CD14-positive monocyte (primary cell): ENCODE measurements around the gene TBC1D9B. TPM values are rescaled to one million over a fixed set of nuclear protein-coding genes. Genes with fewer than 3 reads are reported as not detected.

ENCODE experiments used
- DNase-seq, 3 donors: peaks; one replicate each; pipeline ENCODE4 v3.0.0-alpha.2; 2011 to 2022
- H2AFZ ChIP-seq: 2 replicates; pipeline ENCODE4 v1.6.0; 2012; ENCODE audit warnings: mild to moderate bottlenecking, low read depth, low read length, inconsistent platforms; ENCODE audit not compliant: insufficient read depth, poor library complexity, severe bottlenecking
- H3K27ac ChIP-seq, 2 donors: 1 replicate in 1 of 2; 2 replicates in 1 of 2; pipeline ENCODE4 v1.5.1; 2012 to 2013; ENCODE audit warnings: low read length in 2 of 2, control low read depth in 1 of 2, inconsistent platforms in 1 of 2, low read depth in 1 of 2, mild to moderate bottlenecking in 1 of 2
- H3K27me3 ChIP-seq, 2 donors: one replicate each; pipeline versions ENCODE4 v1.6.0 to v1.6.1; 2011 to 2013; ENCODE audit warnings: low read length in 2 of 2; ENCODE audit not compliant: control insufficient read depth in 2 of 2, insufficient read depth in 2 of 2
- H3K36me3 ChIP-seq, 2 donors: replicated peaks in 1 of 2; 1 replicate in 1 of 2; 2 replicates in 1 of 2; pipeline versions ENCODE4 v1.5.1 to v1.6.1; 2012 to 2013; ENCODE audit warnings: low read length in 2 of 2, control low read depth in 1 of 2, inconsistent platforms in 1 of 2, mild to moderate bottlenecking in 1 of 2; ENCODE audit not compliant: insufficient read depth in 2 of 2, control insufficient read depth in 1 of 2
- H3K4me1 ChIP-seq, 2 donors: 1 replicate in 1 of 2; 2 replicates in 1 of 2; pipeline versions ENCODE4 v1.5.1 to v1.6.1; 2012 to 2013; ENCODE audit warnings: low read length in 2 of 2, control low read depth in 1 of 2, inconsistent platforms in 1 of 2, mild to moderate bottlenecking in 1 of 2, moderate library complexity in 1 of 2; ENCODE audit not compliant: insufficient read depth in 2 of 2, control insufficient read depth in 1 of 2
- H3K4me2 ChIP-seq: replicated peaks from 2 replicates; pipeline ENCODE3; 2012; ENCODE audit warnings: low read length, moderate library complexity, mild to moderate bottlenecking; ENCODE audit not compliant: poor library complexity, severe bottlenecking; ENCODE audit errors: extremely low read depth
- H3K4me3 ChIP-seq, 3 experiments: fragments of 200-600 bp in 1 of 3; sonication (generic) in 1 of 3; replicated peaks in 1 of 3; 1 replicate in 2 of 3; 2 replicates in 1 of 3; pipeline ENCODE4 v1.5.1; 2011 to 2013; ENCODE audit warnings: low read length in 3 of 3, mild to moderate bottlenecking in 3 of 3, control low read depth in 2 of 3, low read depth in 2 of 3, inconsistent platforms in 1 of 3, moderate library complexity in 1 of 3
- H3K79me2 ChIP-seq: 2 replicates; pipeline ENCODE4 v1.6.0; 2012; ENCODE audit warnings: mild to moderate bottlenecking, control low read depth, inconsistent platforms, low read length, moderate library complexity; ENCODE audit not compliant: insufficient read depth
- H3K9ac ChIP-seq: 2 replicates; pipeline ENCODE4 v1.6.0; 2017; ENCODE audit warnings: low read length, mild to moderate bottlenecking; ENCODE audit not compliant: insufficient read depth, poor library complexity, severe bottlenecking
- H3K9me3 ChIP-seq, 2 donors: replicated peaks in 1 of 2; 1 replicate in 1 of 2; 2 replicates in 1 of 2; pipeline versions ENCODE4 v1.5.1 to v1.6.1; 2012 to 2013; ENCODE audit warnings: low read length in 2 of 2, control low read depth in 1 of 2; ENCODE audit not compliant: control insufficient read depth in 1 of 2, insufficient read depth in 1 of 2
- H4K20me1 ChIP-seq: 2 replicates; pipeline ENCODE4 v1.6.0; 2012; ENCODE audit warnings: mild to moderate bottlenecking, low read length, control low read depth, moderate library complexity; ENCODE audit not compliant: insufficient read depth
- H3K27ac Mint-ChIP-seq, 7 donors: one replicate each; pipeline ENCODE4 v1.8.0; 2020; ENCODE audit warnings: mild to moderate bottlenecking in 7 of 7, mixed read lengths in 7 of 7, moderate library complexity in 6 of 7, inconsistent platforms in 2 of 7
- H3K27me3 Mint-ChIP-seq, 3 donors: one replicate each; pipeline ENCODE4 v1.8.0; 2021 to 2022; ENCODE audit warnings: low read depth in 3 of 3, mild to moderate bottlenecking in 3 of 3, mixed read lengths in 3 of 3, moderate library complexity in 3 of 3, inconsistent platforms in 1 of 3
- H3K36me3 Mint-ChIP-seq, 2 donors: one replicate each; pipeline ENCODE4 v1.8.0; 2020; ENCODE audit warnings: mixed read lengths in 2 of 2, inconsistent platforms in 1 of 2, mild to moderate bottlenecking in 1 of 2
- H3K4me1 Mint-ChIP-seq: one replicate; pipeline ENCODE4 v1.8.0; 2020; ENCODE audit warnings: mild to moderate bottlenecking, mixed read lengths
- H3K4me3 Mint-ChIP-seq, 2 donors: one replicate each; pipeline ENCODE4 v1.8.0; 2020; ENCODE audit warnings: mild to moderate bottlenecking in 2 of 2, mixed read lengths in 2 of 2, moderate library complexity in 1 of 2
- H3K9me3 Mint-ChIP-seq, 7 donors: one replicate each; pipeline ENCODE4 v1.8.0; 2020 to 2022; ENCODE audit warnings: mixed read lengths in 7 of 7, mild to moderate bottlenecking in 6 of 7, moderate library complexity in 6 of 7, inconsistent platforms in 2 of 7
- WGBS: methylation state at CpG from one replicate; pipeline ENCODE4 v1.1.5; 2013; ENCODE audit warnings: missing lambda C conversion rate; ENCODE audit not compliant: insufficient coverage; 5-methylcytosine and 5-hydroxymethylcytosine counted together
- intact Hi-C, 2 donors: fragments of 100-400 bp; cut with micrococcal nuclease; formaldehyde crosslinking; loops; one replicate each; pipeline versions ENCODE4 v1.15.0 to v1.15.1; 2023
- polyA plus RNA-seq, 3 donors: library from polyadenylated mRNA; depleted of rRNA in 1 of 3; unstranded in 2 of 3; stranded (reverse) in 1 of 3; fragments of 300-500 nt in 2 of 3; fragments of >200 nt in 1 of 3; fragmentation: Illumina TruSeq in 2 of 3; gene quantifications; 1 replicate in 2 of 3; 2 replicates in 1 of 3; pipeline ENCODE4 v1.2.3, GENCODE V29; 2012 to 2021
- TF ChIP-seq, protein P1 (sequence below): fragments of 200-600 bp; IDR thresholded peaks from one replicate; pipeline ENCODE4 v1.8.0; 2022; ENCODE audit warnings: antibody characterized with exemption, mild to moderate bottlenecking

Gene TBC1D9B
- polyA plus RNA-seq, 3 donors = 13.4 to 116 (median 26.3) TPM

DNA sequence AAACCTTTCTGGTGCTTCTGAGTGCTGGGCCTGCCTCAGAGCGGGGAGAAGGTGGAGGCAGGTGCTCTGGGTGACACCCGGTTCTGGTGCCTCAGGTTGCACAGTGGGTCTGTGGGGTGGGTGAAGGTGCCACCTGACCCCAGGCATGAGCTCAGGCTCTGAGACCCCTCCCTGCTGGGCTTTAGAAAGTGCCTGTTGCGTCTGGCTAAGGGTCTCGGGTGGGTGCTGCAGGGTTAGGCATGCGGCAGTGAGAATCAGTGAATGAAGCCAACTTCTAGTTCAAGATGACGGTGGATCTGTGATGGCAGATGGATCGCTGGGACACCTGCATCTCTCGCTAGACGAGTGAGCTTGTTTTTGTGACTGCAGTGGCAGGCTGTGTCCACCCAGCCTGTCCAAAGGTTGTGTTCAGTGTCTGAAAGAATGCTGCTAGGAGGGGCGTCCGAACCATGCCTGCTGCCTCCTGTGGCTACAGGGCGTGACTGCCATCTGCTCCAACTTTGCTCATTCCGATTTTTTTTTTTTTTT, 82.0 kb downstream of the TBC1D9B start:
- Histone ChIP-seq H3K79me2 (peaks cover 65% of the 10 kb centered on the region), H3K9ac (no peak overlapping the region), H3K4me2 (no peak overlapping the region), H2AFZ (no peak overlapping the region), H3K27ac (no peak overlapping the region), H4K20me1 (peaks cover 100% of the 10 kb centered on the region), H3K4me1 (peaks cover 30 to 44% of the 10 kb centered on the region in 2 donors), H3K9me3 (no peaks in the 10 kb centered on the region), H3K4me3 (no peak overlapping the region), H3K27me3 (no peaks in the 10 kb centered on the region), H3K36me3 (peaks cover 76 to 81% of the 10 kb centered on the region in 2 donors)
- WGBS = 98% methylated on average over 11 of the region's 13 CpGs
- Mint-ChIP-seq H3K27me3 (peaks cover 0 to 1% (median 0%) of the 10 kb centered on the region in 3 donors), H3K27ac (peak overlapping the region in 3 of 7 donors; percentile 15 to 76 (median 50)), H3K9me3 (peaks cover 0 to 2% (median 0%) of the 10 kb centered on the region in 7 donors), H3K36me3 (peaks cover 80 to 86% of the 10 kb centered on the region in 2 donors), H3K4me1 (peaks cover 50% of the 10 kb centered on the region), H3K4me3 (no peak overlapping the region)
- TF ChIP-seq, protein P1, sequence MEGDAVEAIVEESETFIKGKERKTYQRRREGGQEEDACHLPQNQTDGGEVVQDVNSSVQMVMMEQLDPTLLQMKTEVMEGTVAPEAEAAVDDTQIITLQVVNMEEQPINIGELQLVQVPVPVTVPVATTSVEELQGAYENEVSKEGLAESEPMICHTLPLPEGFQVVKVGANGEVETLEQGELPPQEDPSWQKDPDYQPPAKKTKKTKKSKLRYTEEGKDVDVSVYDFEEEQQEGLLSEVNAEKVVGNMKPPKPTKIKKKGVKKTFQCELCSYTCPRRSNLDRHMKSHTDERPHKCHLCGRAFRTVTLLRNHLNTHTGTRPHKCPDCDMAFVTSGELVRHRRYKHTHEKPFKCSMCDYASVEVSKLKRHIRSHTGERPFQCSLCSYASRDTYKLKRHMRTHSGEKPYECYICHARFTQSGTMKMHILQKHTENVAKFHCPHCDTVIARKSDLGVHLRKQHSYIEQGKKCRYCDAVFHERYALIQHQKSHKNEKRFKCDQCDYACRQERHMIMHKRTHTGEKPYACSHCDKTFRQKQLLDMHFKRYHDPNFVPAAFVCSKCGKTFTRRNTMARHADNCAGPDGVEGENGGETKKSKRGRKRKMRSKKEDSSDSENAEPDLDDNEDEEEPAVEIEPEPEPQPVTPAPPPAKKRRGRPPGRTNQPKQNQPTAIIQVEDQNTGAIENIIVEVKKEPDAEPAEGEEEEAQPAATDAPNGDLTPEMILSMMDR = no peak
- no peak for DNase-seq
- intact Hi-C loops = loop anchor here in 1 of 2 donors (10.0 kb wide), 2 partner anchors 149 to 201 kb away; partner anchors contain the start of gene HNRNPH1

DNA sequence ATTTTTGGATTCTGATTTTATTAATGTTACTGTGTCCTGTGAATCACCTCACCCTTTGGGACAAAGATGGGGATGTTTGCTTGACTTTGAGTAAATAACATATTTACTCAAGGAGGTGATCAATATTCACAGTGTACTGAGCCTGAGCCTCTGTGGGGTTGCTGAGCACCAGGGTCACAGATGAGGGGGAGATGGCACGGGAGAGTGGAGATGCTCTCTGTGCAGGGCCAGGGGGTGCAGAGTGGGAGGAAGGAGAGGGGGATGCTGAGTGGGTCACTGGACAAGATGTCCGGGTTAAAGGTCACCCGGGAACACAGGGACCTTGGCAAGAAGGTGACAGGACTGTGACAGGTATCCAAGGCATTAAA, 83.0 kb downstream of the TBC1D9B start:
- intact Hi-C loops = loop anchor here in 1 of 2 donors (10.0 kb wide), 2 partner anchors 150 to 200 kb away; partner anchors contain the start of gene HNRNPH1
- Mint-ChIP-seq H3K4me3 (no peak overlapping the region), H3K4me1 (peaks cover 57% of the 10 kb centered on the region), H3K9me3 (peaks cover 0 to 2% (median 0%) of the 10 kb centered on the region in 7 donors), H3K27ac (peak overlapping the region in 3 of 7 donors; percentile 20 to 70 (median 42)), H3K27me3 (peaks cover 0 to 1% (median 0%) of the 10 kb centered on the region in 3 donors), H3K36me3 (peaks cover 72 to 76% of the 10 kb centered on the region in 2 donors)
- Histone ChIP-seq H3K79me2 (peaks cover 68% of the 10 kb centered on the region), H2AFZ (no peak overlapping the region), H3K4me1 (peaks cover 38 to 53% of the 10 kb centered on the region in 2 donors), H3K9me3 (no peaks in the 10 kb centered on the region), H3K36me3 (peaks cover 67 to 71% of the 10 kb centered on the region in 2 donors), H3K4me3 (no peak overlapping the region), H3K27me3 (no peaks in the 10 kb centered on the region), H3K9ac (no peak overlapping the region), H4K20me1 (peaks cover 90% of the 10 kb centered on the region), H3K4me2 (no peak overlapping the region), H3K27ac (no peak overlapping the region)
- no peak for DNase-seq
- TF ChIP-seq, protein P1 = no peak
- WGBS = 100% methylated on average over 1 of the region's 3 CpGs
